T-helper 1 cell treated with Interleukin-12 subunit alpha and Interleukin-12 subunit beta and Interleukin-4 antibody, amounts not matched to agents 30 ng/mL and 1 ng/mL, for 36 hours (primary cell): ENCODE results near the gene ORC2. TPM values are rescaled to one million over a fixed set of nuclear protein-coding genes. Genes with fewer than 3 reads are reported as not detected.

ENCODE experiments used
- intact Hi-C: fragments of 100-400 bp; cut with micrococcal nuclease; formaldehyde crosslinking; loops from one replicate; pipeline ENCODE4 v1.15.1; 2024
- total RNA-seq: library from RNA; stranded (reverse); gene quantifications from 2 replicates; pipeline ENCODE4 v1.2.3, GENCODE V29; 2022

The ORC2 gene
- total RNA-seq, 1 donor from 2014 or later, result 51.2 TPM

GRCh38 chr2:200863782-200864175, 99.7 kb downstream of the ORC2 start:
- intact Hi-C loops, result loop anchor here (1.0 to 5.0 kb wide), 19 partner anchors 26 to 1402 kb away; partner anchors contain the start of genes BZW1, C2orf69, HYCC2 and KCTD18

DNA sequence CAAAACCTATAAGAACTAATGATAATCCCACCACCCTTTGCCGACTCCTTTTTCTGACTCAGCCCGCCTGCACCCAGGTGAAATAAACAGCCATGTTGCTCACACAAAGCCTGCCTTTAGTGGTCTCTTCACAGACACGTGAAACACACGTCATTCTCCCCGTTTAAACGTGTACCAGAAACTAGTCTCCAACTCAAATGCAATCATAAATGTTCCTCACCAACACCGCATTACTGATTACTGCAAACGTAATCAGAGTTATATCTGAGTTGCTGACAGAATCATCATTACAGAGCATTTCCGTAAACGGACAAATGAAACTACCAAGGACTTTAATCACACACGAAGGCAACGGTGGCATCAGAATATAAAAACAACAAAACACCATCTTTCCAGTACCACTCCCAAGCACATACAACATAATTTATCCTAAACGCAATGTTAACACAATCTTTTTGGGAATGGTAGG, 100.9 kb downstream of the ORC2 start:
- intact Hi-C loops, result loop anchor here (1.0 to 5.0 kb wide), 7 partner anchors 315 to 950 kb away; partner anchors contain the start of genes C2orf69, KCTD18, MAIP1 and SGO2

- intact Hi-C loops, result loop anchor here (1.0 to 5.0 kb wide), 8 partner anchors 40 to 949 kb away; partner anchors contain the start of genes C2orf69, KCTD18, MAIP1 and SGO2
Measured at GRCh38 chr2:200861617-200862155, 101.8 kb downstream of the ORC2 start.

- intact Hi-C loops, result loop anchor here (5.0 kb wide), 5 partner anchors 348 to 948 kb away; partner anchors contain the start of genes C2orf69, KCTD18, MAIP1 and TMEM237
Measured at GRCh38 chr2:200860092-200860795, 103.2 kb downstream of the ORC2 start.

Other genes starting within 250 kb of the ORC2 start
- gene BZW1, start 151.8 kb downstream of the ORC2 start, total RNA-seq, result 267 and 276 TPM in 2 replicates
- gene CLK1, start 99.0 kb downstream of the ORC2 start, total RNA-seq, result 111 and 115 TPM in 2 replicates
- gene PPIL3, start 74.6 kb downstream of the ORC2 start, total RNA-seq, result 37.7 and 41.4 TPM in 2 replicates
- 26.1 and 27.8 TPM in 2 replicates for gene NIF3L1, start 74.3 kb downstream of the ORC2 start, total RNA-seq
- 37.8 and 39.8 TPM in 2 replicates for gene HYCC2, start 108.0 kb upstream of the ORC2 start, total RNA-seq
- gene NDUFB3, start 108.3 kb upstream of the ORC2 start, total RNA-seq, result 113 and 120 TPM in 2 replicates
- gene CFLAR, start 152.5 kb upstream of the ORC2 start, total RNA-seq, result 310 and 313 TPM in 2 replicates
- 33.5 and 33.9 TPM in 2 replicates for gene CASP10, start 219.5 kb upstream of the ORC2 start, total RNA-seq